DND-41 (cell line): ENCODE measurements around the gene CBLN1.
"Not testable (repeated sequence)": the region's sequence is repeated elsewhere in the genome, so short reads cannot be mapped to it uniquely, and the experiment has no call there.

Source experiments
- ATAC-seq: fragments of 200-7000 bp; cut with Tn5 transposase; 3 replicates; pipeline ENCODE4 v1.9.1; 2021; ENCODE audit warnings: low read depth; ENCODE audit not compliant: insufficient read depth
- DNase-seq: peaks from one replicate; pipeline ENCODE4 v3.0.0-alpha.2; 2020
- H2AFZ ChIP-seq: 2 replicates; pipeline ENCODE4 v1.6.0; 2012; ENCODE audit warnings: low read depth, low read length
- H3K27ac ChIP-seq: 2 replicates; pipeline ENCODE4 v1.5.1; 2012; ENCODE audit warnings: low read length, inconsistent platforms
- H3K27me3 ChIP-seq: fragments of 200-600 bp; sonication (generic); 2 replicates; pipeline ENCODE4 v1.6.0; 2012; ENCODE audit warnings: low read length, mild to moderate bottlenecking, inconsistent platforms; ENCODE audit not compliant: insufficient read depth, poor library complexity
- H3K36me3 ChIP-seq: 2 replicates; pipeline ENCODE4 v1.5.1; 2012; ENCODE audit warnings: low read length, inconsistent platforms; ENCODE audit not compliant: insufficient read depth
- H3K4me1 ChIP-seq: 2 replicates; pipeline ENCODE4 v1.5.1; 2012; ENCODE audit warnings: mild to moderate bottlenecking, low read length; ENCODE audit not compliant: insufficient read depth
- H3K4me2 ChIP-seq: 2 replicates; pipeline ENCODE4 v1.6.0; 2012; ENCODE audit warnings: mild to moderate bottlenecking, moderate library complexity, low read length, inconsistent platforms; ENCODE audit not compliant: insufficient read depth
- H3K4me3 ChIP-seq, 2 experiments: fragments of 200-600 bp in 1 of 2; shearing (Covaris generic) in 1 of 2; 2 replicates each; pipeline ENCODE4 v1.5.1; 2012 to 2016; ENCODE audit warnings: inconsistent platforms in 2 of 2, low read length in 2 of 2, mild to moderate bottlenecking in 2 of 2, low read depth in 1 of 2, moderate library complexity in 1 of 2
- H3K79me2 ChIP-seq: 2 replicates; pipeline ENCODE4 v1.6.0; 2012; ENCODE audit warnings: low read length, inconsistent platforms; ENCODE audit not compliant: insufficient read depth
- H3K9ac ChIP-seq: 2 replicates; pipeline ENCODE4 v1.6.0; 2012; ENCODE audit warnings: low read depth, mild to moderate bottlenecking, inconsistent platforms, low read length, moderate library complexity
- H3K9me3 ChIP-seq: 2 replicates; pipeline ENCODE4 v1.5.1; 2012; ENCODE audit warnings: low read length, moderate library complexity, mild to moderate bottlenecking, inconsistent platforms; ENCODE audit not compliant: insufficient read depth, severe bottlenecking
- H4K20me1 ChIP-seq: 2 replicates; pipeline ENCODE4 v1.6.0; 2012; ENCODE audit warnings: low read length; ENCODE audit not compliant: insufficient read depth
- CTCF ChIP-seq: IDR thresholded peaks from 2 replicates; pipeline ENCODE4 v1.5.1; 2012; ENCODE audit warnings: borderline replicate concordance, low read length, moderate library complexity, mild to moderate bottlenecking; ENCODE audit not compliant: poor library complexity, severe bottlenecking; ENCODE audit errors: extremely low read depth
- EZH2 ChIP-seq: IDR thresholded peaks from 3 replicates; pipeline ENCODE4 v1.6.1; 2012; ENCODE audit warnings: borderline replicate concordance, low read depth, mild to moderate bottlenecking, moderate library complexity, low read length, inconsistent platforms; ENCODE audit not compliant: severe bottlenecking

Gene CBLN1

DNA sequence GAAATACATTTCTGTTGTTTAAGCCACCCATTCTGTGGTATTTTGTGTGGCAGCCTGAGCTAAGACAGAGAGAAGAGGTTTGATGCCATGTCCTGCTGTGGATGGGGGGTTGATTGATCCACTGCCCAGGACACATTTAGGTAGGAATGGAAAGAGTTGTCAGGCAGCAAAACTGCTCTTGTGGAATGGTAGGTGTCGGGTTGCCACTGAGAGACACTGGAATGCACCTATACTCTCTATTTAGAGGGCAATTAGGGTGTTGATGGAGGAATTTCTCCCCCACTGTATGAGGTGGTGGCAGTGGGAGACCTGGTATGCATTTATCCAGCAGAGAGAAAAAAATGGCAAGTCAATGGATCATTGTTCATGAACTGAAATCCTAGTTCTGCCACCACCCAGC is 30.9 kb downstream of the CBLN1 start:
- H2AFZ ChIP-seq = no peak overlapping the region
- H4K20me1 ChIP-seq = no peaks in the 10 kb centered on the region
- TF ChIP-seq EZH2 = no peak
- TF ChIP-seq CTCF = no peak
- H3K79me2 ChIP-seq = no peaks in the 10 kb centered on the region
- ATAC-seq (no peak), DNase-seq (no peak)
- no peaks in the 10 kb centered on the region for H3K36me3 ChIP-seq
- no peak overlapping the region for H3K4me3 ChIP-seq
- H3K27ac ChIP-seq = no peak overlapping the region
- no peak overlapping the region for H3K4me2 ChIP-seq
- peaks cover 11% of the 10 kb centered on the region for H3K27me3 ChIP-seq
- no peak overlapping the region for H3K9ac ChIP-seq
- H3K9me3 ChIP-seq = no peaks in the 10 kb centered on the region
- no peaks in the 10 kb centered on the region for H3K4me1 ChIP-seq

- no peaks in the 10 kb centered on the region for H3K36me3 ChIP-seq
- H3K4me3 ChIP-seq = no peak overlapping the region
- no peaks in the 10 kb centered on the region for H3K9me3 ChIP-seq
- H3K9ac ChIP-seq = no peak overlapping the region
- no peaks in the 10 kb centered on the region for H3K4me1 ChIP-seq
- no peak overlapping the region for H2AFZ ChIP-seq
- TF ChIP-seq CTCF = no peak
- TF ChIP-seq EZH2 = no peak
- H4K20me1 ChIP-seq = no peaks in the 10 kb centered on the region
- peaks cover 11% of the 10 kb centered on the region for H3K27me3 ChIP-seq
- H3K4me2 ChIP-seq = no peak overlapping the region
- ATAC-seq (no peak), DNase-seq (no peak)
- H3K79me2 ChIP-seq = no peaks in the 10 kb centered on the region
- no peak overlapping the region for H3K27ac ChIP-seq
Observed at GRCh38 chr16:49248227-49248626, 33.4 kb downstream of the CBLN1 start.

DNA sequence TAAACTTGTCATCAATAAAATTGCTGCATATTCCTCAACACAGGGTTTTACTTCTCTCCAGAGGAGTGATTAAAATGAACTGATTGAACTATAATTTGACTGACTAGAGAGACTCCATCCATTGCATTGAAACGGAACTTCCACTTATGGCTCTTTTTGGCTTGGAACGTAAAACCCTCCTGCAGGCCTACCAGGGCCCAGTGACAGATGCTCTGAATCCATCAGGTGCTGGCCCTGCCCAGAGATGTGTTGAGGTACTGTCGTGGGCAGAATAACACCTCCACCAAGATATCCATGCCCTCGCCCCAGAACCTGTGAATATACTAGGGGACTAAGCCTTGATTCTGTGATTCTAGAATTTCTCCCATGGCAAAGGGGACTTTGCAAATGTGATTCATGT is 45.4 kb downstream of the CBLN1 start:
- Histone ChIP-seq H3K27ac (no peak overlapping the region), H3K79me2 (no peaks in the 10 kb centered on the region), H3K9me3 (no peaks in the 10 kb centered on the region), H3K27me3 (no peaks in the 10 kb centered on the region), H2AFZ (no peak overlapping the region), H3K9ac (no peak overlapping the region), H3K4me3 (no peak overlapping the region), H3K36me3 (no peaks in the 10 kb centered on the region), H3K4me2 (no peak overlapping the region), H4K20me1 (no peaks in the 10 kb centered on the region), H3K4me1 (no peaks in the 10 kb centered on the region)
- no peak for DNase-seq
- TF ChIP-seq CTCF (no peak), EZH2 (no peak)
- no peak for ATAC-seq

DNA sequence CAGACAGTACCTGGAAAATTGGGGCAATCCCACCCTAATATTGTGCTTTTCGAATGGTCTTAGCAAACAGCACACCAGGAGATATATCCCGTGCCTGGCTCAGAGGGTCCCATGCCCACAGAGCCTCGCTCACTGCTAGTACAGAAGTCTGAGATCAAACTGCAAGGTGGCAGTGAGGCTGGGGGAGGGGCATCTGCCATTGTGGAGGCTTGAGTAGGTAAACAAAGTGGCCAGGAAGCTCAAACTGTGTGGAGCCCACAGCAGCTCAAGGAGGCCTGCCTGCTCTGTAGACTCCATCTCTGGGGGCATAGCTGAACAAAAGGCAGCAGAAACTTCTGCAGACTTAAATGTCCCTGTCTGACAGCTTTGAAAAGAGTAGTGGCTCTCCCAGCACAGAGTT is 53.3 kb downstream of the CBLN1 start:
- H3K4me3 ChIP-seq, H3K9ac ChIP-seq, DNase-seq, H4K20me1 ChIP-seq, H3K9me3 ChIP-seq, H3K4me1 ChIP-seq, H3K4me2 ChIP-seq, H2AFZ ChIP-seq, H3K27ac ChIP-seq, H3K36me3 ChIP-seq, H3K79me2 ChIP-seq, H3K27me3 ChIP-seq, ATAC-seq: not testable (repeated sequence)
